ENCODE measurements around the gene KANSL1.
A peak's percentile ranks its signal among the peaks of the same experiment; 100 is the strongest.

The KANSL1 gene

DNA sequence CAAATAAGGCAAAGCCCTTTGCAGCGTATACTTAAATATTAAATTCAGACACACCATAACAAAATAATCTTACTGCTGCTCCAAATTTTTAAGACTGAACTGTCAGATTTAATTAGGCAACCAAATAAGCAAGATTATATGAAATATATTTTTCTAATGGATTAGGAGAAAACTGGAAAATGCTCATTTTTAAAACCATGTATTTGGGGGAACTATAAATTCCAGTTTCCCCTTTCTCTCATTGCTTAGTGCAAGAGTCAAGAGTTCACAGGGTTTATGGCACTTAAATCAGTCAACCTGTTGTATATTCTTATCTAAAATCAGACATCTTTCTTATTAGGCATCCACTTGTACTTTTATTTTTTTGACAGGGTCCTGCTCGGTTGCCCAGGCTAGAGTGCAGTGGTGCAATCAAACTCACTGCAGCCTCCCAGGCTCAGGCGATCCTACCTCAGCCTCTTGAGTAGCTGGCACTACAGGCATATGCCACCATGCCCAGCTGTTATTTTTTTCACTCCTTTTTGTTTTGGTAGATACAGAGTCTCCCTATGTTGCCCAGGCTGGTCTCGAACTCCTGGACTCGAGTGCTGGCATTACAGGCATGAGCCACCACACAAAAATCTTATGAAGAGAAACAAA, 2.1 kb upstream of the KANSL1 start:
- intact Hi-C loops (cut with DNase I; ENCODE audit: low total_unique reads), result no loop called here
- no peak for DNase-seq
- no peak overlapping the region for H3K4me3 ChIP-seq
- peaks cover 0 to 40% (median 15%) of the 10 kb centered on the region in 4 donors for H3K4me1 ChIP-seq
- H3K9me3 ChIP-seq, result no peaks in the 10 kb centered on the region
- TF ChIP-seq, protein P1, sequence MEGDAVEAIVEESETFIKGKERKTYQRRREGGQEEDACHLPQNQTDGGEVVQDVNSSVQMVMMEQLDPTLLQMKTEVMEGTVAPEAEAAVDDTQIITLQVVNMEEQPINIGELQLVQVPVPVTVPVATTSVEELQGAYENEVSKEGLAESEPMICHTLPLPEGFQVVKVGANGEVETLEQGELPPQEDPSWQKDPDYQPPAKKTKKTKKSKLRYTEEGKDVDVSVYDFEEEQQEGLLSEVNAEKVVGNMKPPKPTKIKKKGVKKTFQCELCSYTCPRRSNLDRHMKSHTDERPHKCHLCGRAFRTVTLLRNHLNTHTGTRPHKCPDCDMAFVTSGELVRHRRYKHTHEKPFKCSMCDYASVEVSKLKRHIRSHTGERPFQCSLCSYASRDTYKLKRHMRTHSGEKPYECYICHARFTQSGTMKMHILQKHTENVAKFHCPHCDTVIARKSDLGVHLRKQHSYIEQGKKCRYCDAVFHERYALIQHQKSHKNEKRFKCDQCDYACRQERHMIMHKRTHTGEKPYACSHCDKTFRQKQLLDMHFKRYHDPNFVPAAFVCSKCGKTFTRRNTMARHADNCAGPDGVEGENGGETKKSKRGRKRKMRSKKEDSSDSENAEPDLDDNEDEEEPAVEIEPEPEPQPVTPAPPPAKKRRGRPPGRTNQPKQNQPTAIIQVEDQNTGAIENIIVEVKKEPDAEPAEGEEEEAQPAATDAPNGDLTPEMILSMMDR (IDR thresholded peaks at IDR 0.05), result no peak
- no peaks in the 10 kb centered on the region for H3K36me3 ChIP-seq
- peaks cover 0 to 2% of the 10 kb centered on the region in 2 donors for H3K27me3 ChIP-seq
- no peak overlapping the region for H3K27ac ChIP-seq

DNA sequence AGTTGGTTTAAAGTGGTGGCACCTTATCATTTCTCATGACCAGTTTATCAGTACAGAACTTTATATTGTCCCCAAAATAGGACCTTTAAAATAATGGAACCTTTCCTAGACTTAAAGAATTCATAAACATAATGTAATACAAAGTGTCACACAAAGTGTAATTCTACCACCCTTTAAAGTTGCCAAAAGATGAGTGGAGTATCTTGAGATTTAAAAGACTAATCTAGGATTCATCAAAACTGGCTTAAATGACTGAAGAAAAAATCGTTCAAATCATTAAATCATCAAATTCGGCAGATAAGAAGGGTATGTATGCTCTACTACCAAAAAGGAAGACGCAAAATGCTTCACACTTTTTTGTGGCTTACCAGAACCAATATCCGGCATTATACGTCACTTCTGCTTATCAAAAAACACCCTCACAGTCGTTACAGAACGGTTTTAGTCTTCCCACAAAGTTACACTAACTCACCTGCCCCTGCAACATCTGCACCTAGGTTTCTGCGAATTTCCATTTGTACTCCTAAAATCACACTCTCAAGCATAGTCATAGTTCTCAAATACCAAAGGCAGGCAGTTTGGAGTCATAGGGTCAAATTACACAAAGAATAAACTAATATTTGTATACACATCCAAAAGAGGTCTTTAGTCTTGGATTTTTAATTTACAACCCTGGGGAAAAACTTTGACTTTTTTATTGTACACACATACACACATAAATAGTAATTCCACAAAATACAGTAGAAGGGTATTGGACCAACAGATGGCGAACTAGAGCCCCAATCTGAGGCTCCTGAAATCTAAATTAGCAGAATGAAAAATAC, 1.4 kb upstream of the KANSL1 start:
- no peak for DNase-seq
- H3K27ac ChIP-seq, result peak overlapping the region; percentile 99
- H3K36me3 ChIP-seq, result no peaks in the 10 kb centered on the region
- intact Hi-C loops (cut with DNase I; ENCODE audit: low total_unique reads), result loop anchor here (5.0 kb wide), 1 partner anchor 147 kb away; no protein-coding TSS in a partner anchor
- H3K27me3 ChIP-seq, result peaks cover 0 to 2% of the 10 kb centered on the region in 2 donors
- peaks cover 0 to 46% (median 21%) of the 10 kb centered on the region in 4 donors for H3K4me1 ChIP-seq
- no peaks in the 10 kb centered on the region for H3K9me3 ChIP-seq
- TF ChIP-seq, protein P1 (IDR thresholded peaks at IDR 0.05), result peak in 1 of 2 experiments; percentile 25
- peak overlapping the region; percentile 85 to 93 for H3K4me3 ChIP-seq

DNA sequence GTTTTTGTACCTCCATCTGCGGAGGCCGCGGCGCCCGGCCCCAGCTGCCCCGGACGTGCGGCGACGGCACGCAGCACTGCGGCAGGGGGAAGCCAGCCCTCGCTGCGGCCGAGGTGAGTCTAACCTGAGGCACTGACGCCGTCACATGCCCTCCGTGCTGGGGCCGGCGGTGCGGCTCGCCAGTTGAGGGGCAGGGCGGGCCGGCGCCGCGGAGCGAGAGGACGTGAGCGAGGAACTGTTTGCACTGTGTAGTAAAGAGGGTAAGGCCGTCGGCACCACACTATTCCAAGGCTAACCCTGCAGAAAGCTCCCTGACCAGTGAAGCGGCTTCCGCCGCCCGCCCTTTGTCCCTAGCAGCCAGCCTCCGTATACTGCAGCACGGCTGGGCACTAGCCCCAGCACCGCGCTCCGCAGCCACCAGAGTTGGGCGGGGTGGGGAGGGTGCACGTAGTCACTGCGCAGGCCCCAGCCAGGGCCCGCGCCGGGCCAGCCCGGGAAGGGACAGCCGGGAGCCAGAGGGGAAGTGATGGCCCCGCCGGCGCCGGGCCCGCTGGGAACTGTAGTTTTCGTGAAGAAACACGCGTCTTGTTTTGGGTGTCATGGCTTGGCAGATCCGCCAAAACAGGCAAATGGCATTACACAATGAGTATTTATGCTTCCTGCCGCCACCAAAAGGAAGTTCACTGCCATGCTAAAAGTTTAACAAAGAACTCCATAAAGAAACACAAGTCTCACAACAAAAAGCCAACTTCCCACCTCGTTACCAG, 580 bp upstream of the KANSL1 start:
- intact Hi-C loops (cut with DNase I; ENCODE audit: low total_unique reads), result loop anchor here (5.0 kb wide), 1 partner anchor 147 kb away; no protein-coding TSS in a partner anchor
- TF ChIP-seq, protein P1 (IDR thresholded peaks at IDR 0.05), result peak; percentile 4 to 37
- Histone ChIP-seq H3K4me1 (peaks cover 0 to 46% (median 25%) of the 10 kb centered on the region in 4 donors), H3K27me3 (peaks cover 0 to 2% of the 10 kb centered on the region in 2 donors), H3K4me3 (peak overlapping the region; percentile 85 to 93), H3K27ac (peak overlapping the region; percentile 99), H3K9me3 (no peaks in the 10 kb centered on the region), H3K36me3 (no peaks in the 10 kb centered on the region)
- peak; percentile 97 to 98 for DNase-seq

DNA sequence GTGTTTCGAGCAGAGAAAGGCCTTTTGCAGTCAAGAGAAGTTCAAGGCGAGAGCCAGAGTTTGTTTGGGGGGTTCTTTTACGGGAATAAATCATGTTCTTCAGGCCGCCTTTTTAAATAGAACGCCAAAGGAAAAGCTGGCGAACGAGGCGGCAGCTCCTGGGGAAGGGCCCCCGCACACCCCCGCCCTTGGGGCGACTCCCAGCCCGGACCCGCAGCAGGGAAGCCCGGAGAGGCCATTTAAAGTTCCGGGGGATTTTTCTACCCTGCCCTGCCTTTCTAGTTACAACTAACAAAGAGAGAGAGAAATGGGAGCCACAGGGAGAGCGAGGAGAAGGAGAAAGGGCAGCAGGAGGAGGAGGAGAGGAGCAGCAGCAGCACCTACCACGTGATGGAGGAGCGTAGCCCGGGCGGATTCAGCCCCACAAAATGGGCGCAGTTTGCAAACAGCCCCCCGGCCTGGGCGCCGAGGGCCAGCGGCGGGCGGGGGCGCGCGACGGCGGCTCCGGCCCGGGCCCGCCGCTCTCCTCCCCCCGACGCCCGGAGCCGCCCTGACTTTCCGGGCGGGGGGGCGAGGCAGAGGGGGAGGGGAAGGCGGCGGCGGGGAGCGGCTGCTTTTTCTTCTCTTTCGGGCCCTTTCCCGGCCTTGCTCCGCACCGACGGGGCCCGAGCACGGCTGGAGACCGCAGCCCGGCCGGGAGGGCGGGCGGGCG, 634 bp downstream of the KANSL1 start:
- peak overlapping the region; percentile 99 for H3K27ac ChIP-seq
- TF ChIP-seq, protein P1 (IDR thresholded peaks at IDR 0.05), result peak in 1 of 2 experiments; percentile 23
- intact Hi-C loops (cut with DNase I; ENCODE audit: low total_unique reads), result loop anchor here (5.0 kb wide), 1 partner anchor 145 kb away; no protein-coding TSS in a partner anchor
- peaks cover 0 to 2% of the 10 kb centered on the region in 2 donors for H3K27me3 ChIP-seq
- peaks cover 0 to 53% (median 31%) of the 10 kb centered on the region in 4 donors for H3K4me1 ChIP-seq
- peak; percentile 62 to 86 for DNase-seq
- H3K9me3 ChIP-seq, result no peaks in the 10 kb centered on the region
- H3K4me3 ChIP-seq, result peak overlapping the region; percentile 85 to 93
- H3K36me3 ChIP-seq, result no peaks in the 10 kb centered on the region

DNA sequence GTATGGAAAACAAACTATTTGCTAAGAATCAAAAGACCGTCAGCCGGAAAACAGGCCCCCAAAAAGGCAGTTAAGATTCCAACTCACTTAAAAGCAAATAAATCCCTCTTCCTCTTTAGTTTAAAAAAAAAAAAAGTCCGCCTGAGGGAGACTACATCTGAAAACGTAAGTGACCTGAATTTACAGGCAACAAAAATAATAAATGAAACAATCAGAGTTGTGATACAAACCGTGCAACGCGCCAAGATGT, 1.1 kb downstream of the KANSL1 start:
- H3K4me3 ChIP-seq, result peak overlapping the region; percentile 85 to 93
- H3K27me3 ChIP-seq, result peaks cover 0 to 2% of the 10 kb centered on the region in 2 donors
- H3K9me3 ChIP-seq, result no peaks in the 10 kb centered on the region
- peak overlapping the region; percentile 99 for H3K27ac ChIP-seq
- H3K4me1 ChIP-seq, result peaks cover 0 to 58% (median 36%) of the 10 kb centered on the region in 4 donors
- H3K36me3 ChIP-seq, result no peaks in the 10 kb centered on the region
- no peak for DNase-seq
- TF ChIP-seq, protein P1 (IDR thresholded peaks at IDR 0.05), result no peak
- intact Hi-C loops (cut with DNase I; ENCODE audit: low total_unique reads), result loop anchor here (5.0 kb wide), 1 partner anchor 145 kb away; no protein-coding TSS in a partner anchor

All from tibial artery (tissue), 4 donors.